Fibroblast of skin of back (primary cell): Measurements from ENCODE around the gene TXNL1. TPM values are rescaled to one million over a fixed set of nuclear protein-coding genes. Genes with fewer than 3 reads are reported as not detected.
"Not testable (repeated sequence)": the region's sequence is repeated elsewhere in the genome, so short reads cannot be mapped to it uniquely, and the experiment has no call there.

Experiments used
- DNase-seq: peaks from one replicate; pipeline ENCODE4 v3.0.0-alpha.2; 2013
- polyA plus RNA-seq, 2 experiments: library from polyadenylated mRNA; unstranded; fragments of 120-200 nt; gene quantifications; one replicate each; pipeline ENCODE4 v1.2.1, GENCODE V29; 2013; ENCODE audit not compliant: insufficient read length in 2 of 2

Gene TXNL1
- polyA plus RNA-seq (2013, experiment 1 of 2; ENCODE audit: insufficient read length): 74.1 TPM
- polyA plus RNA-seq (2013, experiment 2 of 2; ENCODE audit: insufficient read length): 69.9 TPM

DNA sequence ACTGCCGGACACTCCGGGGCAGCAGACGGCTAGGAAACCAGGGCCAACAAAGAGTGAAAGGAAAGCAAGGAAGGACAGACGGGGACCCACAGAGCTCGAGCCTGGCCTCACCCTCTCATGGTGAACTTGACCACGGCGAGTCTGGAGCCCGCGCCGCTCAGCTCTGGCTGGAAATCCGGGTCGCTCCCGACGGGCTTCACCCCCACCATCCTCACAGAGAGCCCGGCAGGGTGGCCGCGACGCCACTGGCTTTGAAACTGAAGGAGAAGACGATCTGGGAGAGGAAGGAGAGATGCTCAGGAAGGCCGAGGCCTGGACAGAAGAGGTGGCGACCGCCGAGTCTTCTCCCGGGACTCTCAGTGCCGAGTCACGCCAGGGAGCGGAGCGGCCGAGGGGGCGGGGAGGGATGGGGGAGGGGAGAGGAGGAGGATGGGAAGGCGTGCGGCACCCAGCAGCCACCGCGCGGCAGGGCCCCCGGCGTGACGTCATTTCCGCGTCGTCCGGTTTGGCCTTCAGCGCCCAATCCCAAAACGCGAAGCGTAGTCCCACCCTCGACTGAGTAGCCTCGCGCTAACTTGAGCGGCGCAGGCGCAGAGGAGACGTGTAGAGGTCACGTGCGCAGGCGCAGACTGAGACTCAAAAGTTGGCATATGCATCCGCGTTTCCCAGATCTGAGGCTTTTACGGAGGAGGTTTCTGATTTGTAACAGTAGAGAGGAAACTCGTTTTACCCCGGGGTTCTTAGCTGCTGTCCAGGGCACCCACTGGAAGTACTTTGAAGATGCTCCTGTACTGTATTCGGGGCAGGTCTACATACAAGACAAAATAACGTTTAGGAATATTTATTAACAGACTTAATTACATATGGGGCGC is at the start of gene TXNL1:
TXNL1 (minus strand) TSS at position 361 of the 872 bp plus-strand sequence; CDS start at position 209, 152 bp downstream.
- DNase-seq: peak; percentile 98

DNA sequence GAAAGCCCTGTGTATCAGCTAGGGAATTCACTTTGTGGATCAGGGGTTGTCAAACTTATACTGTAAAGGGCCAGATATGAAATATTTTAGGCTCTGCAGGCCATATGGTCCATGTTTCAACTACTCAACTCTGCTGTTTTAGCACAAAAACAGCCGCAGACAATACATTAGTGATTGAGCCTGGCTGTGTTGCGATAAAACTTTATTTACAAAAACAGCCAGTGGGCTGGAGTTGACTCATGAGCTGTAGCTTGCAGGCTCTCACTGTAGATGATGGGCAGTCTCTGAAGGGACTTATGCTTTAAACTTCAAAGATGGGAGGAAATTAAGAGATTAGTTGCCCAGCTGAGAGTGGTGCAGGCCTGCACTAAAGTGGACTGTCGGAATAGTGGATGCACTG is 45.9 kb upstream of the TXNL1 start:
- no peak for DNase-seq

DNA sequence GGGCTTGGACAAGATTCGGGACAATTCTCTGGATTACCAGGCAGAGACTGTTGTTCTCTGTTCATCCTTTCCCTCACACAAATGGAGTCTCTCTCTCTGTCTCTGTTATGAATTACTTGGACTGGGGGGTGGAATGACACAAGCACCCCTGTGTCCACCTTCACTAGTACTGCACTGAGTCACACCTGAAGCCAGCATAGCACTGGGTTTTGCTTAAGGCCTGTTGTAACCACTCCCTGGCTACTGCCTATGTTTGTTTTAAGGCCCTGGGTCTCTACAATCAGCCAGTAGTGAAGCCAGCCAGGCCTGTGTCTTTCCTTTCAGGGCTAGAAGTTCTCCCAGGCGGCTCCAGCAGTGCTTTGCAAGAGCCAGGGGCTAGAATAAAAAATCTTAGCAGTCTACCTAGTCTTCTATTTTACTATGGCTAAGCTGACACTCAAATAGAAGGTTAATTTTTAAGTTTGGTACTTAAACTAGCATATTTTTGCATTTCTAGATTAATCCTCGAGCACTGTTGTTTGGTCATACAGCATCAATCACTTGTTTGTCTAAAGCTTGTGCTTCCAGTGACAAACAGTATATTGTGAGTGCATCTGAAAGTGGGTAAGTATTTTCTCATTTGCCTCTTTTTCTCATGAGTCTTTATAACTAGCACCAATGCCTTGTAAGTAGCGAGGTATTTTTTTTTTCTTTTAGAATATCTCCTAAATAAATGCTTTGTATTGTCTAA is 40.6 kb upstream of the TXNL1 start:
- DNase-seq: no peak

DNA sequence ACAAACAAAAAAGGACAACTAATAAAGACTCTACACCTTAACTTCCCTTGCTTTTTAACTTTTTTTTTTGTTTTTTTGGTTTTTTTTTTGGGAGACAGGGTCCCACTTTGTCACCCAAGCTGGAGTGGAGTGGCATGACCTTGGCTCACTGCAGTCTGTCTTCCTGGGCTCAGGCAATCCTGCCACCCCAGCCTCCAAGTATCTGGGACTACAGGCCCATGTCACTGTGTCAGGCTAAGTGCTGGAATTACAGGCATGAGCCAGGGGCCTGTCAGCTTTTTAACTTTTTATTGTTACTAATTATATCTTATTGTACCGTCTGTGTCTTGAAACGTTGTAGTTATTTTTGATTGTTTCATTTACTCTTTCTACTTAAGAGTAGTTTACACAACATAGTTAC is 38.2 kb upstream of the TXNL1 start:
- DNase-seq: no peak

DNA sequence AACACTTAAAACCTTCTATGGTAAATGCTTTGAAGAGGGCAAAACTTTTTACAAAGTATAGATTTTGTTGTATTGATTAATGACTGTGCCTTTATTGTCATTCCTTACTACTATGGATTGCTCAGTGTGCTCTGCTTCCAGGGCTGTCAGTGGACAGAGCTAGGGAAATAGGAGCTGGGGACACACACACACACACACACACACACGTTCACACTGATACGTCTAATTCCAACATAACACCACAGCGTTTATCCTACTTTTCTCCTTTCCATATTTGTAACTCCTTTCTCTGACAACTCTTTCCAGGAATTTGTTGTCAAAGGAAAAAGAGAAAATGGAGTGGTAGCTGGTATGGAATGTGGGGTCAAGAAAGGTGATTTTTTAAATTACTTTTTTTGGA is 34.6 kb upstream of the TXNL1 start:
- DNase-seq: no peak

DNA sequence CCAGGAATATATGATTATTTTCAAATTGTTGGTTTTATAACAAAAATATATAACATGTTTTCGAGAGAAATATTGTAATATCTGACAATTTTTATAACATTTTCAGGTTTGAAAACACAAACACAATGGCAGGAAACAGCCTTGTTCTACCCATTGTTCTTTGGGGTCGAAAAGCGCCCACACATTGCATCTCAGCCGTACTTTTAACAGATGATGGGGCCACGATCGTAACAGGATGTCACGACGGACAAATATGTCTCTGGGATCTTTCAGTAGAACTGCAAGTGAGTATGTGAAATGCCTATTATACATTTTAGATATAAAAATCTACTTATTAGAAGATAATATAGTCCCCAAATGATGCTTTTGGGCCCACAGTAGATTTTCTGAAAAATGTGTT is 34.0 kb upstream of the TXNL1 start:
- no peak for DNase-seq

DNA sequence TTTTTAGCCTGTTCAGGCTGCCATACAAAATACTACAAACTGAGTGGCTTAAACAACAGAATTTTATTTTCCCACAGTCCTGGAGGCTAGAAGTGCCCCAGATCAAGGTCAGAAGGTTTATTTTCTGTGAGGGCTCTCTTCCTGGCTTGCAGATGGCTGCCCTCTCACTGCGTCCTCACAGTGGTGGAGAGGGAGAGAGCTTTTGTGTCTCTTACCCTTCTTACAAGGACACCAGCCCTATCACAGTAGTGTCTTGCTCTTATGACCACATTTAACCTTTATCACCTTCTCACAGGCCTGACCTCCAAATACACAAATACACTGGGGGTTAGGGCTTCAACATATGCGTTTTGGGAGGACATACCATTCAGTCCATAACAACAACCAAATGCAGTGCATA is 24.5 kb upstream of the TXNL1 start:
- DNase-seq: no peak

DNA sequence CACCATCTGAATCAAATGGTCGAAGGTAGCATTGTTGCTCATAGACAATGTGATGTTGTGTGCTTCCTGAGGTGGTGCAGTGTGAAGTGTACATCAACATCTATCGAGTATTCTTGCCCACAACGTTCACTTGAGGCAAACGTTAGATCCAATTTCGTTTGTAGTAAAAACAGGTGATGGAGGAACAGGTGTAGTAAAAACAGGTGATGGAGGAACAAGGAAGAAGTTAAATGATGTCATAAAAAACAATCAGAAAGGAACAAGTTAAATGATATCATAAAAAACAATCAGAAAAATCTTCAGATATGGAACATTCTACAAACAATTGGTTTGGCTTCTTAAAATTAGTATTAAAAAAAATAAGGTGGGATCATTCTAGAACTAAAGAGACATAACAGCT is 24.1 kb upstream of the TXNL1 start:
- DNase-seq: no peak

DNA sequence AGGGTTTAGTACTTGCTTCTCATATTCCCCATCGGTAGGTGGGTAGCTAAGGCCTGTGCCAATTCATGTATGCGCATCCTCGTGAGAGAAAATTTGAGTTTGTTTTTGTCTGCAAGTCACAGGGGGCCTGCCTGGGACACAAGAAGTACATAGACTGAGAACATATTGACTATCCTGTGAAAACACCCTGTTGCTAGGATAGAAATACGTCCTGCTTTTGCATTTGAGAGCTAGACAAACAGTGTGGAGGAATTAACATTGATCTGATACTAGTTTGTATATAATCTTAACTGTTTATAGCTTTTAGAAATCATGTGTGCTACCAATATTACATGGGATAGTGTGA is 23.6 kb upstream of the TXNL1 start:
- DNase-seq: no peak

DNA sequence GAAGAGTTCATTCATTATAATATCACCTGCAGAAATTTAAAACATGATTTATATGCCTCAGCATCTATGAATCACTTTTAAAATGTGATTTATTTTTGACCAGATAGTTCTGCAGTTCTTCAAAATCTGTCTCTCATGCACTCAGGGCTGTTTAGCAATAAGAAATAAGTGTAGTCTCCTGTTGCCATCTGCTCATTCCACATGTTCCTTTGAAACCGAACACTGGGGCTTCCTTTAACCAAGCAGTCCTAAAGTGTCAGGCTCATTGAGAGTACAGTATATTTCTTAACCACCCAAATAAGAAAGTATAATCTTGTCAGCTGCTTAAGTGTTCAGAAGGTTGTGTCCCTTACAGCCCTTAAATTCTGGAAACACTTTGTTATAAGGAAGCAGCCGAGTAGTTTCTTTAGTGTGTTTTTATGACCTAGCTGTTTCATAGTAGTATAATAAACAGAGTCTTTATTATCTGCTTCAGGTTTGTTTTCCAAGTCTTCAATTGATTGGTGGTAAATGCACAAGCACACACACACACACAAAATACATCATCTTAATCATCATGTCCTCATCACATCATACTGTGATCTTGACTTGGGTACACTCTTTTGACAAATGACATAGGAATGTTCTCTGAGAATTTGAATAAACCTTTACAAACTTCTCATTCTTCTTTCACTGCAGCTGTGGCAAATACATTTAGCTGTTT is 23.1 kb upstream of the TXNL1 start:
- peak; percentile 23 for DNase-seq

DNA sequence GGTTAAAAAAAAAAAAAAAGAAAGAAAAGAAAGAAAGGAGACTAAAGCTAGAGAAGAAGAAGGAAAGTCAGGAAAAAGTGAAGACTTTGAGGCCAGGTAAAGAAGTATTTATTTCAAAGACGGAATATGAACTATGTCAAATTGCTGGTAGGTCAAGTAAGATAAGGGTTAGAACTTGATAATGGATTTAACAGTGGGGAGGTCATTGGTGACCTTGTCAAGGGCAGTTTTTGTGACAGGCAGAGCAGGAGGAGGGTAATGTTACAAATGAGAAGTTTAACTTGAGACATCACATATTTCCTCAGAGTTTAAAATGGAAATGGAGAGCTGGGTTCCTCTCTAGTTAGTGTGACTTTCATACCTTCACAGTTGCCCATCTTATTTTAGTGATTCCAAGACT is 22.3 kb upstream of the TXNL1 start:
- DNase-seq: no peak

DNA sequence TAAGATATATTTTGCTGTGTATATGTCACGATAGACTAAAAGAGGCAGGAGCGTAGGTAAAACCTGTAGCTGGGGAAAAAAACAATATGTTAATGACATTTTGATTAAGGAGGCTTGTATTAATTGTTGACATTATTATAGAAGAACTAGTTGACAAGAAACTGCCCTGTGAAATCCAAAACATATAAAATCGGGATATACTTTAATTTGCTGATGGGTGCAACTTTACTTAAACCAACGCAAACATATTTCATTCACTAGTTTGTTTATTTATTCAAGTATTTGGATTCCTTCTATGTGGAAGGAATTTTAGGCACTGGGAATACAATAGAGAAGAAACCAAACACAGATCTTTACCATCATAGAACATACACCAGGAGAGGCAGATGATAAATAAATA is 20.7 kb upstream of the TXNL1 start:
- no peak for DNase-seq

DNA sequence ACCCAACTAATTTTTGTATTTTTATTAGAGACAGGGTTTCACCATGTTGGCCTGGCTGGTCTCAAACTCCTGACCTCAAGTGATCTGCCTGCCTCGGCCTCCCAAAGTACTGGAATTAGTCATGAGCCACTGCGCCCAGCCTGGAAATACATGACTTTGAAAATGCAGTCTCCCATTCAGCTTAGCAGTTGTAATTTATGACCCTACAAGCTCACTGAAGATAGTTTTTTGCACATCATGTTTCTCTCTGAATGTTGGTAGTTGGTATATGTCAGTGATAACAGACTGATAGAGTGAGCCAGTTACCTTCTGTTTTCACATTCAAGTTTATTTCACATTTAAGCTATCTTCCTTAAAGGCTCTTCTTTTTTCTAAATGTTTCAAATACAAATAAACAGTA is 19.9 kb upstream of the TXNL1 start:
- DNase-seq: no peak

DNA sequence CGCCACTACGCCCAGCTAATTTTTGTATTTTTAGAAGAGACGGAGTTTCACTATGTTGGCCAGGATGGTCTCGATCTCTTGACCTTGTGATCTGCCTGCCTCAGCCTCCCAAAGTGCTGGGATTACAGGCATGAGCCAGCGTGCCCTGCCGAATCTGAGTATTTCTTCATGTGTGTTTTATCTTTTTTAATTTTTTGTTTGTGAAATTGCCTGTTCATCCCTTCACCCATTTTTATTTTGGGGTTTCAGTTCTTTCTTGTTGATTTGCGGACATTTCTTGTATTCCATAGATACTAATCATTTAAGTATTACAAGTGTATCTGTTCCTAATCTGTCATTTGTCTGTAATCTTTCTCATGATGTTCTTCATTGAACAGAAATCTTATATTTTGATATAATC is 15.9 kb upstream of the TXNL1 start:
- not testable (repeated sequence) for DNase-seq

DNA sequence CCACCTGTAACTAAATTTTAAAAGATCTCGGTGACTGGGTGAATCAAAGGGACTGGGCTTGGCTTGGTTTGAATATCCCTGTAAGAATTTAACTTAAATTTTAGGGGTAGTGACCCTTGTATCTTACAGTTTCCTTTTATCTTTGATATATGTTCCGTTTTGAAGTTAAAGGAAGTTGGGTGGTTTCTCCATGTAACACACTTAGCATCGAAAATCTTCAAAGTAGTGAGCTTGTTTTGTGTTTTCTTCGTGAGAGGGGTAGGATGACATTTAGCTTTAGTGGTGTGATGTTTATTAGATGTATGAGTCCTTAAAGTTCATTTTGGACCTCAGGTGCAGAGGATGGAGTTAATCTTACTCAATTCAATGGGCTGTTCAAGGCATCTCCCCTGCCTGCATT is 14.4 kb upstream of the TXNL1 start:
- DNase-seq: no peak

DNA sequence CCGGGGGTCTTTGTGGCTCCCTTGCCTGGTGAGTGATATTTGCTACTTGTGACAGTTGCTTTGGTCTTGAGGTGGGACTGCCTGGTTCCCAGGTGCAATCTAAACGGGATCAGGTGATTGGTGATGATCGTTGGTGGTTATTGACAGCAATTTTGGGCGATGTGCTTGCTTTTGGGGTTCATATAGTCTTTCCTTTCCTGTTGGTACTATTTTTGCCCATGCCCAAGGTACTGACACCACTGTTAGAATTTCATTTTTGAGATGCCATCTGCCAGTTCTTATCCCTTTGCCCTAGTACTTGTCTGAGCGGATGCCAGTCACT is 13.3 kb upstream of the TXNL1 start:
- no peak for DNase-seq

DNA sequence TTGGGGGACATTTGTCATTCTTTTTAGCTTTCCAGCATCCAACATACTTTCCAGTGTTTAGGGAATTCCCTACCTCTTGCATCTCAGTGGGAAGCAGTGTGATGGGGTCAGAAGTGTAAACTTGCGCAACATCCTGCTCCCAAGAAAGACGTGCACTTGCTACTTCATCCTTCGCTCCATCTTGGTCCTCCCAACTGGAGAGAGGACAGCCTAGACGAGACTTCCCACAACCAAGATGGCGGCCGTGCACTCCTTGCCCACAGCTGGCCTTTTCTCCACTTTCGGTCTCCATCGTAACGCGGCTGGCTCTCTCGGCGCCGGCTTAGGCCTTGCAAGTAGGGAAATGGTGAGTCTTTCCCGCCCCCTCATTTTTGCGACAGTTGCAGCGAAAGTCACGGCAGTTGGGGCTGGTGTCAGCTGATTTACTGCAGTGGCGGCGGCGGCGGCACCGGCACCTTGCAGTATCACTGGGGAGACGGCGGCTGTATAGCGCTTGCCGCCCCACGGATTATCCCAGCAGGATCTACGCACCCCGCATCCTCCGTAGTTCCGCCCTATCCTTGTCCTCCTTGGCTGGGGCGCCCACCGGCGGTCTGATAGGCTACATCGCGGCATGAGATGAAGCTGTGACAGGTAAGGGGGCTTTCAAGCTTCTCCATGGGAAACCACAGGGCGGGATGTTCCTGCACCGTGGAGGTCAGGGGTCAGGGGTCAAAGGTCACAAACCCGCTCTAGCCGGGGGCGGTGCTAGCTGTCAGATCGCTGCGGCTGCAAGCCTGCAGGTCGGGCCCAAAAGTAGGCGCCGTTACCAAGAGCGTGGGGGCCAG is 12.8 kb upstream of the TXNL1 start, which contains the start of gene WDR7:
WDR7 (plus strand) TSS at position 416 of the 827 bp plus-strand sequence. CDS start 21,157 bp downstream, outside the sequence.
- DNase-seq: peak; percentile 99

DNA sequence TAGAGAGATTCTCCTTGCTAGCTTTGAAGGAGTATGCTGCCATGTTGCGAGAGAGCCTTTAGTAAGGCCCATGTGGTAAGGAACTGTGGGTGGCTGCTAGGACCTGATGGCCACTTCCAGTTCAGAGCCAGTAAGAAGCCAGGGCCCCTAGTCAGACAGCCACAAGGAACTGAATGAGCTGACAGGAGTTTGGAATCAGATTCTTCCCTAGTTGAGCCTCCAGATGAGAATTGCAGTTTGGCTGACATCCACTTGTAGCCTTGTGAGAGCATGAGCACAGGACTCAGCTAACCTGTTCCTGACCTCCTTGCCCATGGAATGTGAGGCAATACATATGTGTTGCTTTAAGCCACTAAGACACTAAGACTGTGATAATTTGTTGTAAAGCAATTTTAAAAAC is 11.6 kb upstream of the TXNL1 start:
- DNase-seq: no peak

DNA sequence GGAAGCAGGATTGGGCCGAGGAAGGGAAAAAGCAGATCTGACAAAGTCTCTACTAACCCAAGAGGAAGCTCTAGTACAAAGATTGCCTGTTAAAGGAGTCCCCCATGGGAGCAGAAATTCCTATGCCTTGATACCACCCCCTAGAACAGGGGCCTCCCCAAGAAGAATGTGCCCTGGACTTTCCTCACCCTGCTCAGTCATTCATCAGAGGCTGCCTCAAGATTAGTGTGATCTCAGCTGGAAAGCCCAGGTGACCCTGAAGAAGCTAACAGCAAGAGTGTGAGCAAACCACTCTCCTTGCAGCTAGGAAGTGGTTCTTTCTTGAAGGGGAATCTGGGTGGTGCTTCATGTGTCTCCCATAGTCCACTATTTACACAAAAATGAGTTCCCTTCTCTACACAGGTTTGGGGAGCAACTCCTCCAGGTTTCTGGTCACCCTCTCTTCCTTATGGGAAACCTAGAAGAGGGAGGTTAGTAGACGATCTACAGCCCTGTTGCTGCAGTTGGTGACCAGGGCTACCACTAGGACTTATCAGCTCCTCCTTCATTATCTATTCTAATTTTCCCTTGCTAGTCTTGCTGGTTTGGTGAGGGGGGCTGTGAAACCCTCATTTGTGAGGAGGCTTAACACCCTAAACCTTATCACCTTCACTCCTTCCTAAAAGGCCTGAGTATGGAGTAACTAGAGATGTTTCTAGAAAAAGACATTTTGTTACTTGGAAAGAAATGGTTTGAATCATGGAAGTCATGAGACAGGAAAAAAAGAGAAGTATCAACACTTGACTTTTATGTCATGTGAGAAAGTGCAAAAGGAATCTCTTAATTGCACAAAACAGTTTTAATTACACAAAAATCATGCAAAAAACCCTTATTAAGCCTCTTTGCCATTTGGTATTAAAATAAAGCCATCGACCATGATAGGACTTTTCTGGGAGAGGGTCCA is 9.8 kb upstream of the TXNL1 start:
- no peak for DNase-seq

DNA sequence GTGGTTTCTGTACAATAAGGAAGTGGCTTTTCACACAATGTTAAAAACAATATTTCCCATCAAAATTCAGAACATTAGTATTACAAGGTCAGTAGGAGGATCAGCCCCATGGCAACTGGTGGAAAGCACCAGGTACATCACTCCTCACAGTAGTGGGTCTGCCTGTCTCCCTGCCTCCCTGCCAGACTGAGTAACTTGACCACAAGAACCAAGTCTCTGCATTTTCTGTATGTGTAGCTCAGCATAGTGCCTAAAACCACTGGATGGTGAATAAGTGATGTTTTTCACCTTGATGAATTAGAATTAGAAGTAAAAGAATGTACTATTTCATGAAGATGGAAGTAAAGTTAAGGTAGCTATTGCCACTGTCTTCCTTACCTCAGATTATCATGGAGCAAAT is 8.7 kb upstream of the TXNL1 start:
- no peak for DNase-seq

DNA sequence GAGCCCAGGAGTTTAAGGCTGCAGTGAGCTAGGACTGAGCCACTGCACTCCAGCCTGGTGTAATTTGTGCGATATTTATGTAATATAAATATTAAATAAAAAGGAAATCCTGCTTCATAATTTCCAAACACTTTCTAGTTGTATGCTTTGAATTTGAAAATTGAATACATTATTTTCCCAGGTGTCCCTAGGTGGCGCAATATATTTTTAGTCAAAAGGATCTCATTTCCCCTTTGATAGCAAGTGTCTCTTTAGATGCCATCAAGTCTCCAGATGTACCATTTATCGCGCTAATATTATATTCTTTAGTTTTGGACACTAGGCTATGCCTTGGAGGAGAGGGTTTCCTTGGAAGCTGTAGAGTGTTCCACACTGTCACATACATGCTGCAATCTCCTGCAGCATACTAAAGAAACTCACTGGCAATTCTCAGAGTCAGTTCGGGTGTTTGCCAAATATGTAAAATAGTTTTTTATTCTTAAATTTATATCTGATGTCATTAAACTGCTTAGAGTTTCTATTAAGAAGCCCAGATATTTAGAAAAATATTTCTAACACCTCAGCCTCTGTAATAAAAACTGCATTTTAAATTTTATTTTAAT is 7.1 kb upstream of the TXNL1 start:
- DNase-seq: peak; percentile 6
